K562 (cell line): ENCODE measurements around the gene ZFAND6. TPM values are rescaled to one million over a fixed set of nuclear protein-coding genes. Genes with fewer than 3 reads are reported as not detected.

Source experiments
- DACH1 ChIP-seq: fragments of 450-650 bp; IDR thresholded peaks from 2 replicates; pipeline ENCODE4 v1.6.1; 2018; ENCODE audit not compliant: partially characterized antibody
- GABPA ChIP-seq: fragments of 200-800 bp; sonication (Bioruptor generic); conservative IDR thresholded peaks from 2 replicates; pipeline ENCODE4 v1.6.1; 2016; ENCODE audit warnings: low read depth, missing genetic modification characterization, missing compliant biosample characterization
- HDAC3 ChIP-seq: fragments of 450-650 bp; IDR thresholded peaks from 2 replicates; pipeline ENCODE4 v1.6.1; 2018; ENCODE audit warnings: borderline replicate concordance, mild to moderate bottlenecking, moderate library complexity; ENCODE audit not compliant: partially characterized antibody
- MCM5 ChIP-seq: fragments of 450-650 bp; IDR thresholded peaks from 2 replicates; pipeline ENCODE4 v1.6.1; 2016; ENCODE audit warnings: low read depth
- PYGO2 ChIP-seq: fragments of 450-650 bp; IDR thresholded peaks from 2 replicates; pipeline ENCODE4 v1.6.1; 2016; ENCODE audit warnings: mild to moderate bottlenecking, missing genetic modification characterization, moderate library complexity, missing compliant biosample characterization
- RFX7 ChIP-seq: fragments of 250-450 bp; sonication (Bioruptor Pico); IDR thresholded peaks from 2 replicates; pipeline ENCODE4 v1.5.1; 2021; ENCODE audit warnings: mild to moderate bottlenecking
- SMARCC2 ChIP-seq: fragments of 450-650 bp; IDR thresholded peaks from 2 replicates; pipeline ENCODE4 v1.6.1; 2017; ENCODE audit warnings: antibody characterized with exemption, moderate library complexity, mild to moderate bottlenecking, low read depth
- STAT5B ChIP-seq: fragments of 250-450 bp; sonication (Bioruptor Pico); IDR thresholded peaks from 2 replicates; pipeline ENCODE4 v1.8.0; 2021; ENCODE audit warnings: mild to moderate bottlenecking, inconsistent platforms
- TAF7 ChIP-seq: fragments of 450-650 bp; IDR thresholded peaks from 2 replicates; pipeline ENCODE4 v1.6.1; 2016; ENCODE audit warnings: missing genetic modification characterization, missing compliant biosample characterization
- TRIM28 ChIP-seq: fragments of 450-650 bp; IDR thresholded peaks from 2 replicates; pipeline ENCODE4 v1.6.1; 2017
- ZKSCAN8 ChIP-seq: fragments of 200-800 bp; sonication (Bioruptor generic); IDR thresholded peaks from 2 replicates; pipeline ENCODE4 v1.6.1; 2016; ENCODE audit warnings: missing genetic modification characterization, missing compliant biosample characterization
- ZNF217 ChIP-seq: sonication (generic); formaldehyde crosslinking; IDR thresholded peaks from 2 replicates; pipeline ENCODE4 v1.8.0; 2022; ENCODE audit warnings: mild to moderate bottlenecking, missing genetic modification reagents
- ZNF282 ChIP-seq: sonication (generic); formaldehyde crosslinking; IDR thresholded peaks from 2 replicates; pipeline ENCODE4 v1.8.1; 2023; ENCODE audit warnings: missing genetic modification reagents
- ZNF354B ChIP-seq: fragments of 250-450 bp; sonication (Bioruptor Pico); IDR thresholded peaks from 2 replicates; pipeline ENCODE4 v1.4.0; 2020
- ZNF589 ChIP-seq: fragments of 200-800 bp; sonication (Bioruptor generic); IDR thresholded peaks from 2 replicates; pipeline ENCODE4 v1.6.1; 2016; ENCODE audit warnings: low read depth, missing genetic modification characterization, missing compliant biosample characterization
- ZNF644 ChIP-seq: fragments of 200-800 bp; sonication (Bioruptor generic); IDR thresholded peaks from 2 replicates; pipeline ENCODE4 v1.6.1; 2016; ENCODE audit warnings: low read depth, missing genetic modification characterization, missing compliant biosample characterization
- ZNF696 ChIP-seq: fragments of 250-450 bp; sonication (Bioruptor Pico); conservative IDR thresholded peaks from 2 replicates; pipeline ENCODE4 v1.4.0; 2020; ENCODE audit warnings: mild to moderate bottlenecking, moderate library complexity
- polyA plus RNA-seq, 8 experiments: library from polyadenylated mRNA; depleted of rRNA in 4 of 8; stranded (reverse) in 5 of 8; unstranded in 3 of 8; fragments of >200 nt; fragmentation: Nextera tagmentation in 2 of 8; fragmentation: Illumina TruSeq in 1 of 8; extraction: Ambion mirVana in 2 of 8; extraction: Trizol in 1 of 8; gene quantifications; 2 replicates each; pipeline versions ENCODE4 v1.2.1 to v1.2.3, GENCODE V29; 2011 to 2014; ENCODE audit warnings: inconsistent platforms in 1 of 8, missing spikeins in 1 of 8
- total RNA-seq, 7 experiments: library from RNA; depleted of rRNA in 6 of 7; stranded (reverse); fragments of >200 nt in 6 of 7; fragmentation: Illumina TruSeq in 2 of 7; extraction: Trizol in 2 of 7; gene quantifications; 2 replicates each; pipeline versions ENCODE4 v1.2.1 to v1.2.3, GENCODE V29; 2011 to 2021; ENCODE audit warnings: low replicate concordance in 1 of 7
- TF ChIP-seq, protein P1 (sequence below): fragments of 450-650 bp; IDR thresholded peaks from 2 replicates; pipeline ENCODE4 v1.6.1; 2016; ENCODE audit warnings: mild to moderate bottlenecking
- TF ChIP-seq, protein P2 (sequence below): fragments of 250-450 bp; sonication (Bioruptor Pico); IDR thresholded peaks from 2 replicates; pipeline ENCODE4 v1.5.0; 2021; ENCODE audit warnings: mild to moderate bottlenecking, moderate library complexity
- TF ChIP-seq, protein P3 (sequence below): fragments of 200-800 bp; sonication (Bioruptor generic); IDR thresholded peaks from 2 replicates; pipeline ENCODE4 v1.6.1; 2017; ENCODE audit warnings: missing genetic modification characterization, missing compliant biosample characterization

The ZFAND6 gene
- total and polyA plus RNA-seq, 9 of the 15 experiments (the other 6 are each of a cell fraction or from before 2014, with no cell fraction given) = 53.9 to 206 (median 88.9) TPM

DNA sequence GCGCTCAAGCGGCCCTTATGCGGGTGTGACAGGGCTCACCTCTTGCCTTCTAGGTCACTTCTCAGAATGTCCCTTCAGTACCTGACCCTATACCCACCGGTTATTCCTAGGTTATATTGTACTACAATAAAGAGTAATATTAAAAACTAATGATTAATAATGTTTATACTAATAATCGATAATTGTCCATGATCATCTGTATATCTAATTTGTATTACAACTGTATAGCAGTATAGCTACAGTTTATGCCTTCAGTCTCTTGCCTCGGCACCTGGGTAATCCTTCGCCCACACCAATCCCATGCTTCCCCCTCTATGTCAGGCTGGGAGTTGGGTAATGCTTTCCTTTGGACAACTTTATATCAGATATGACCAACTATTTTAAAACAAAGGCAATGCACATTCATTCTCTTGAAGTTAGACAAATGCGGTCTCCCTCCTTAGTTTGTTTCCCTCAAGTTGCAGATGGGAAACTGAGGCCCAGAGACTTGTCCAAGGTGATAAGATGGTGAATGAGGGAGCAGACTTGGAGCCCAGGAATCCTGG lies 96.8 kb downstream of the ZFAND6 start (continued):
- TF ChIP-seq ZNF644 (tag) (no peak), ZNF282 (CRISPR knock-in tag) (no peak), PYGO2 (tag) (no peak), ZNF354B (CRISPR knock-in tag) (no peak), GABPA (0 out of 2 replicates have a peak, but pooled peaks have one; percentile 1), RFX7 (CRISPR knock-in tag) (no peak), ZNF589 (CRISPR knock-in tag) (0 out of 2 replicates have a peak, but pooled peaks have one; percentile 7), TAF7 (tag) (no peak), DACH1 (peak; percentile 93), ZNF696 (no peak), ZKSCAN8 (CRISPR knock-in tag) (no peak), ZNF217 (CRISPR knock-in tag) (no peak), MCM5 (no peak), SMARCC2 (no peak), TRIM28 (no peak), HDAC3 (no peak), STAT5B (CRISPR knock-in tag) (no peak)
- TF ChIP-seq, protein P1, sequence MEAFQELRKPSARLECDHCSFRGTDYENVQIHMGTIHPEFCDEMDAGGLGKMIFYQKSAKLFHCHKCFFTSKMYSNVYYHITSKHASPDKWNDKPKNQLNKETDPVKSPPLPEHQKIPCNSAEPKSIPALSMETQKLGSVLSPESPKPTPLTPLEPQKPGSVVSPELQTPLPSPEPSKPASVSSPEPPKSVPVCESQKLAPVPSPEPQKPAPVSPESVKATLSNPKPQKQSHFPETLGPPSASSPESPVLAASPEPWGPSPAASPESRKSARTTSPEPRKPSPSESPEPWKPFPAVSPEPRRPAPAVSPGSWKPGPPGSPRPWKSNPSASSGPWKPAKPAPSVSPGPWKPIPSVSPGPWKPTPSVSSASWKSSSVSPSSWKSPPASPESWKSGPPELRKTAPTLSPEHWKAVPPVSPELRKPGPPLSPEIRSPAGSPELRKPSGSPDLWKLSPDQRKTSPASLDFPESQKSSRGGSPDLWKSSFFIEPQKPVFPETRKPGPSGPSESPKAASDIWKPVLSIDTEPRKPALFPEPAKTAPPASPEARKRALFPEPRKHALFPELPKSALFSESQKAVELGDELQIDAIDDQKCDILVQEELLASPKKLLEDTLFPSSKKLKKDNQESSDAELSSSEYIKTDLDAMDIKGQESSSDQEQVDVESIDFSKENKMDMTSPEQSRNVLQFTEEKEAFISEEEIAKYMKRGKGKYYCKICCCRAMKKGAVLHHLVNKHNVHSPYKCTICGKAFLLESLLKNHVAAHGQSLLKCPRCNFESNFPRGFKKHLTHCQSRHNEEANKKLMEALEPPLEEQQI = no peak
- TF ChIP-seq, protein P2, sequence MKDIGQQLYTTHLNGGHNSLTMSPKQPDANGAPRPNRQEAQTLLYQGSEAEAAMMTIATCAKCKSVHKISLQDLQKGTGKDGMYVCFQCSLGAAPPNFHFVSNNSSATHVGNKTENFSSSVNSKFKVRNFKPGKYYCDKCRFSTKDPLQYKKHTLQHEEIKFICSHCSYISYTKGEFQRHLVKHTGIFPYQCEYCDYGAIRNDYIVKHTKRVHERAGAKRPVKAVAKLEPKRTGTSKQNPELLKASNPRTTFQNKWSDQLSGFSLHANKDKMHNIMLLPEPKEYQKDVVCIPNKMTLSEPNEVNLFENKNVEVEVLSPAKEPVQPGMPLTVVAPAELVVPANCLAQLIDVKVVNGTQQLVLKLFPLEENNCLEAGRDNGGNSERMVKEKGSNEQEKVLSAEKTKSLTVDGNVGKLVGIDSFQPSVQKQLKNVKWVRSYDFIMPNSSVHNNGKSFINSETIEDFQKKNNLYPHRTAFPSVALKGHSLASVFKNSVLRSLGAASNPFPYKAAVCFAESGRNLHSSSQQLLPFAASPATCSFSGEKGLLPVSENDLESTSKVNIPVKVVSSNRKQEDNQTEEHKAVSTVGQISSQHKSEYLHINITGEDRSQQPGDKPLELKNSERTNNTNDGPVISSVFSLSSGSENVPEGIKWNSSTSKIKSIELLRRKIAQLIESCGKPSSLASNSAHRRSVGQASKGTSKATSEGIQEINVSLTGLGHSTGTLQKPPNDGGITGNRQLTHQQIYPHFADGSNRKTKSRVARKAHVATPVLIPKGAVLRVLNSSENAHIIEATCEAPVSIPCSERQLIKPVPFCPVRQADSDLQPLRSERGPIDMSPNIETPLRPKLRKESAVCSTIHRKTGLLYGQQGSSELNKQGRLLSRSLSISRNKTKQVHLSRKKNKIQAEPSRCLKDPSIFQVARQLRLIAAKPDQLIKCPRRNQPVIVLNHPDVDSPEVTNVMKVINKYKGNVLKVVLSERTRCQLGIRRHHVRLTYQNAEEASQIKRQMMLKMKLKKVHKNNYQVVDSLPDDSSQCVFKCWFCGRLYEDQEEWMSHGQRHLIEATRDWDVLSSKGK (CRISPR knock-in tag) = no peak
- TF ChIP-seq, protein P3, sequence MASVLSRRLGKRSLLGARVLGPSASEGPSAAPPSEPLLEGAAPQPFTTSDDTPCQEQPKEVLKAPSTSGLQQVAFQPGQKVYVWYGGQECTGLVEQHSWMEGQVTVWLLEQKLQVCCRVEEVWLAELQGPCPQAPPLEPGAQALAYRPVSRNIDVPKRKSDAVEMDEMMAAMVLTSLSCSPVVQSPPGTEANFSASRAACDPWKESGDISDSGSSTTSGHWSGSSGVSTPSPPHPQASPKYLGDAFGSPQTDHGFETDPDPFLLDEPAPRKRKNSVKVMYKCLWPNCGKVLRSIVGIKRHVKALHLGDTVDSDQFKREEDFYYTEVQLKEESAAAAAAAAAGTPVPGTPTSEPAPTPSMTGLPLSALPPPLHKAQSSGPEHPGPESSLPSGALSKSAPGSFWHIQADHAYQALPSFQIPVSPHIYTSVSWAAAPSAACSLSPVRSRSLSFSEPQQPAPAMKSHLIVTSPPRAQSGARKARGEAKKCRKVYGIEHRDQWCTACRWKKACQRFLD (CRISPR knock-in tag) = peak; percentile 18; the same call in 1 of the 2 replicates
